IMR-90 (cell line): ENCODE data around the gene PTPRG.

Source experiments
- CTCF ChIP-seq: conservative IDR thresholded peaks from 2 replicates; pipeline ENCODE4 v1.5.1; 2012; ENCODE audit warnings: mild to moderate bottlenecking, low read depth, low read length, improper control_type of control experiment
- RAD21 ChIP-seq: IDR thresholded peaks from 2 replicates; pipeline ENCODE4 v1.6.1; 2012; ENCODE audit warnings: low read length, improper control_type of control experiment

GRCh38 chr3:62171789-62172188 lies 610.4 kb downstream of the PTPRG start:
- TF ChIP-seq CTCF, result no peak
- no peak for TF ChIP-seq RAD21
